KG1 (cell line): ENCODE results near the gene ACTR3C.
"Not testable (repeated sequence)": the region's sequence is repeated elsewhere in the genome, so short reads cannot be mapped to it uniquely, and the experiment has no call there.

ENCODE experiments used
- DNase-seq: peaks from one replicate; lab custom pipeline; 2025; lab: John Stamatoyannopoulos, UW

The ACTR3C gene

DNA sequence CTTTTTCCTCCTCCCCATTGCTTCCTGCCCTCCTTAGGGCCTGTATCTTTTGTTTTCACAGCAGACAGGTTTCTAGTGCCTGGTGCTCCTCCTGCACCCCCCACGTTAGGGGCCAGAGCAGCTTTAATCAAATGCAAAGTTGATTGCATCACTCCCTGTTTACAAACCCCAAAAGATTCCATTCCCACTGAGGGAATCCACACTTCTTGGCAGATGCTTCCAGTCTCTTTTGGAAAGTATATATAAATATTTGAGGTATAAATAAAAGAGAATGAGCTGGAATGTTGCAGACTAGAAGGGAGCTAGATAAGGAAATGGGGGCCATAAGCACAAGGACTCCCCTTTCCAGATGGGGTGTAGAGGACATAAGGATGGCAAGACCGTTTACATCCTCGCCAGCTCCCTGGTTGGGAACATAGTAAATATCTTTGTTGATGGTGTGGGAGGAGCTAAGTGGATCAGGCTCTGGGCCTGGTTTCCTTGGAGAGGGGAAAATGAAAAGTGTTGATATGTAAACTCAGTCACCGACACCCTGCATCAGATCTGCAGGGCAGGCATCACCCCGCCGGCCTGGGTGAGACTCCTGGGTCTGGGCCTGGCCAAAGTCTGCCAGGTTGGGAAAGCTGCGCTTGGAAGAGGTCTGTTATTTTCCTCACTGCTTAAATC, 11.9 kb upstream of the ACTR3C start:
- DNase-seq = no peak

- no peak for DNase-seq
Observed at GRCh38 chr7:150334108-150334507, 10.8 kb upstream of the ACTR3C start.

DNA sequence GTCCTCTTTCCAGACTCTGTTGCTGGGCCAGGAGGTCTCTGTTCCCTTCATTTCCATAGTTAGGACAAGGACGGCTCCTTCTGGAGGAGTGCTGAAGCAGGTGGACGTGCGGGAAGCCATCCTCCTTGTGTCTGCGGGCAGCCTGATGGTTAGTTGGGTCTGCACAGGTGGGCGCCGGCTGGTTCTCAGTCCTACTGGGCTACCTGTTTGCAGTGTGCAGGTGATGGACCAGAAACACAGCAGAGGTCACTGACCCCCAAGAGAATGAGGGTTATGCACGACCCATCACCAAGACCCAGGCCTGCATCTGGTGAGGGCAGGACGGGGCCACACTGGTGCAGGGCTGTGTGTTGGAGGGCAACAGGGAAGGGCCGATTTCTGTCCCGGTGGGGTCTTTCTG, 10.3 kb upstream of the ACTR3C start:
- DNase-seq = no peak

DNA sequence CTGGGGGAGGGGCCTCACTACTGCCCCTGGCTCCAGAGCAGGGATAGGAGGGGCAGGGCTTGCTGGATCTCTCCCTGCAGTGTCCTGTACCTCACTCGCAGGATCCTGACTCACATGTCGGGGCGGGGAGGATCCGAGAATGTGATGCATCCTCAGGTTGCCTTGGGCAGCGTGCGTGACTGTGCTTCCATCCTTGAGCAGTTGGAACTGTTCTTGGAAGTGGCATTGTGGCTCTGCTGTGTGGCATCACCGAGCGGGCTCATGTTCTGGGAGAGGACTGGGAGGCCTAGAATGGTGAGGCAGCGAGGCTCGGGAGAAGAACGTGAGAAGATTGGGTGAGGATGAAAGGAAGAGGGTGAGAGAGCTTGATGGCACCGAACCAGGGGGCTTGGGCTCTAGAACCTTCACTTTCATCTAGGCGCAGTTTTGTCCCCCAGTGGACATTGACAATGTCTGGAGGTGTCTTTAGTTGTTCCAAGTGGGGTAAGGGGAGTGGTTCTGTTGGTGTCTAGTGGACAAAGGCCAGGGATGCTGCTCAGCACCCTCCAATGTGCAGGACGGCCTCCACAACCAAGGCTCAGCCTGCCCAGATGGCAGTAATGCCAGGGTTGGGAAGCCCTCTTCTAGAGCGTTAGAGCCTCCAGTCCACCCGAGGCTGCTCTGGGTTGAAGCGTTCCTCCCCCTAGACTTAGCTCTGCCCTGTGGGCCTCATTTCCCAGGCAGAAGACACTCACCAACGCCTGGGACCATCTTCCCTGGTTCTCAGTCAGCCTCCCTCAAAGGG, 9.7 kb upstream of the ACTR3C start:
- DNase-seq = no peak

DNA sequence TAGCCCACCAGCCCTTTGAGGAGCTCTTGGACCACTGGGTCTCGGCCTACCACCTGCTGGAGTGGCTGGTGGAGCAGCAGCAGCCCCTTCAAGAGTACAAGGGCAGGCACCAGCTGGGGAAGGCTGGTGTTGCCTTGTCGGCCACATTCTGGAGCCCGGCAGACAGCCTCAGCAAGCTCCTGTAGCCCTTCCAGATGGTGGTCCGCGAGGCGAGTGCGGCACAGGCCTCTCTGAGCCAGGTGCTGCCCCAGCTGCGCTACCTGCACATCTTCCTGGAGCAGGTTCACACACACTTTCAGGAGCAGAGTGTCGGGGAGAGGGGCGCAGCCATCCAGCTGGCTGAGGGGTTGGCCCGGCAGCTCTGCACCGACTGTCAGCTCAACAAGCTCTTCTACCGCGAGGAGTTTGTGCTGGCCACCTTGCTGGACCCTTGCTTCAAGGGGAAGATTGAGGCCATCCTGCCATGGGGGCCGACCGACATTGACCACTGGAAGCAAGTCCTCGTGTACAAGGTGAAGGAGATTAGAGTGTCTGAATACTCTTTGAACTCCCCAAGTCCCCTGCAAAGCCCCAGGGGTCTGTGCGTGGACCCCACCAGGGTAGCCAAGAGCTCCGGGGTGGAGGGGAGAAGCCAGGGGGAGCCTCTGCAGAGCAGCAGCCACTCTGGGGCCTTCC, 7.0 kb upstream of the ACTR3C start:
- no peak for DNase-seq

DNA sequence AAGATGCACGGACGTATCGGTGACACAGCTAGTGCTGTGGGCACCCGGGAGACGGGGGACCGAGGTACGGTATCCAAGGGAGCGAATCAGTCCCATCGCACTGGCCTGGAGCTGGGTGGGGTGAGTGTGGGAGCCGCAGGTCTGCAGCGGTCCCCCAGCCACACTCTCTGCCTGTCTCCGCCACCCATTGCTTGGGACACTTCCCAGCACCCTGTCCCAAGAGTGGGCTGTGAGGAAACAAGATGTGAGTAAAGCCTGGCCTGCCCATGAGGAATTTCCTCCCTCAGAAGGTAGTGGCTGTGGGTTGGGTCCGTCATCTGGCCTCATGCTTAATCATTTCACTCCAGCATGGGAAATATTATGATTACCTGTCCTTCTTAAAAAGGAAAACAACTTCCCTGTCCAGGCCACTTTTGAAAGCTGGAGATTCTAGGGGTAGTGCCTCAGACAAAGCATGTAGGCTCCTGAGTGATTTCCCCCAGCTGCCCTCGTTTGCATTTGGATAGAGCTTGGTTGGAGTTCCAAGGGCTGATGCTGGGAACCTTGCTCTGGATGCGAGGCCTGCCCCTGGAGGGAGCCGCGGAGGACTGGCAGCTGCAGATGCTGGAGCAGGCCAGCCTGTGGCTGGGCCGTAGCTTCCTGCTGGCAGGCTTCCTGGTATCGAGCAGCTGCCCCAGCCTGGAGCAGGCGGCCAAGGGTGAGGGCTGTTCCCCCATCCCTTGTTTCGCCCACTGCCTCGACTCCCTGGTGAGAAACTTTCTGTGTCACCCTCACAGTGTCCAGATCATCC, 6.2 kb upstream of the ACTR3C start:
- DNase-seq = no peak

DNA sequence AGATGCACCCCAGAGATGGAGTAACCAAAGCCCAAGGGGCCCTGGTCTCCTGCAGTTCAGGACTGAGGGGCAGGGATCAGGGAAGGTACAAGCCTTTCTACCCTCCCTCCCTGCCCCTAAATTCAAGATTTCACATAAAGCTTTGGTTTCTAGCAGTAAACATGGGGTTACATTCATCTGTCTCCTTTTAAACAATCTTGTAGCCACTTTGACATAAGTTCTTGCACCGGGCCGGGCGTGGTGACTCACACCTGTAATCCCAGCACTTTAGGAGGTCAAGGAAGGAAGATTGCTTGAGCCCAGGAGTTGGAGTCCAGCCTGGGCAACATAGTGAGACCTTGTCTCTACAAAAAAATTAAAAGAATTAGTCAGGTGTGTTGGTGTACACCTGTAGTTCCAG, 4.0 kb upstream of the ACTR3C start:
- DNase-seq = no peak

DNA sequence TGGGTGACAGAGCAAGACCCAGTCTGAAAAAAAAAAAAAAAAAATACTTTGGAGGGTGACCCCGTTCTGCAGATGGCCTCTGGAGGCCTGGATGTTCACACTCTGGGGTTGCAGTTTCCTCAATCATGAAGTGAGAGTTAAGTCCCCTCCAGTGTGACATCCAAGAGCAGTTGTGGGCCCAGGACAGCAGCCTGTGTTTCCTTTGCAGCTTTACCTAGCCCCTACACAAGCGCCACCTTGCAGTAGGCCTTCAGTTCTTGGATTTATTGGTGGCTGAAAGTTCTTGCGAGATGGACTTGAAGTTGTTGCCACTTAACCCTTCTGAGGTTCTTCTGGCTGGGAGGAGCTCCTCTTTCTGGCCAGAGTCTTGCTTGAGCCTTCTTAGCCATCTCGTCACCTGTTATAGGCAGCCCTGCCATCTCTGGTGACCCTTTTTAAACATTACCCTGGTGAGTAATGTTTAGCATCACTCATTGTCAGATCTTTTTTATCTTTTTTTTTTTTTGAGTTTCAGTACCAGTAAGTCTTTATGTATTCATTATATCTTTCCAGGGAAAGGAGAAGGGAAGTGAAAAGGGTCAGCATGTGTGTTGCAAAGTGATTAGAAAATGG, 3.4 kb upstream of the ACTR3C start:
- no peak for DNase-seq

GRCh38 chr7:150325901-150326300, 2.6 kb upstream of the ACTR3C start:
- DNase-seq = no peak

GRCh38 chr7:150325110-150325611, 1.8 kb upstream of the ACTR3C start:
- no peak for DNase-seq

GRCh38 chr7:150324373-150324961, 1.1 kb upstream of the ACTR3C start:
- no peak for DNase-seq

DNA sequence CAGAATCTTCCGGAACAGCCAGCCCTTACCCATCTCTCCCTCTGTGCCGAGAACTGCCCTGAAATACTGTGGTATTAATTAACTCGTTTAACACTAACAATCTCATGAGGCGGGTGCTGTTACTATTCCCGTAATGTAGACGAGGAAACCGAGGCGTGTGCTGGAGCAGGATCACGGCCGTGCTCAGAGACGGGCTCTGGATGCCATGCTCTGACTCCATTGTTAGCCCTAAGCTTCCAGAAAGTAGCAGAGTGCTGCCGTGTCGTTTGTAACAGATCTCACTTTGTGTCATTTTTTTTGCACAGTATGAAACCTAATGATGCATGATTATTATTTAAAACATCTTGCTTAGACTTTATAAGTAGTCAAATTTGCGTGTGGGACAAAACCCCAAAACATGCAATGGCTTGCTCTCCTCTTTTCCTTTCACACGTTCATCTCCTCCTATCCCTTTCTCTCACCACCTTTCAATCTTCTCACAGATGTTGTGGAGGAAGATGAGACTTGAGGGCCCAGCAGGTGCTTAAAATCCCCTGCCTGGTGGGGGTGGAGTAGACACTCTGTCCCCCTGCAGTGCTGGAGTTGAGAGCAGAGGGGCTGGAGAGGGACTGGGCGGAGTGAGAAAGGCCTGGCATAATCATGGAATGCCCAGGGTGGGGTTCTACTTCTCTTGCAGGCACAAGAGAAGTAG, 482 bp upstream of the ACTR3C start:
- DNase-seq = no peak

DNA sequence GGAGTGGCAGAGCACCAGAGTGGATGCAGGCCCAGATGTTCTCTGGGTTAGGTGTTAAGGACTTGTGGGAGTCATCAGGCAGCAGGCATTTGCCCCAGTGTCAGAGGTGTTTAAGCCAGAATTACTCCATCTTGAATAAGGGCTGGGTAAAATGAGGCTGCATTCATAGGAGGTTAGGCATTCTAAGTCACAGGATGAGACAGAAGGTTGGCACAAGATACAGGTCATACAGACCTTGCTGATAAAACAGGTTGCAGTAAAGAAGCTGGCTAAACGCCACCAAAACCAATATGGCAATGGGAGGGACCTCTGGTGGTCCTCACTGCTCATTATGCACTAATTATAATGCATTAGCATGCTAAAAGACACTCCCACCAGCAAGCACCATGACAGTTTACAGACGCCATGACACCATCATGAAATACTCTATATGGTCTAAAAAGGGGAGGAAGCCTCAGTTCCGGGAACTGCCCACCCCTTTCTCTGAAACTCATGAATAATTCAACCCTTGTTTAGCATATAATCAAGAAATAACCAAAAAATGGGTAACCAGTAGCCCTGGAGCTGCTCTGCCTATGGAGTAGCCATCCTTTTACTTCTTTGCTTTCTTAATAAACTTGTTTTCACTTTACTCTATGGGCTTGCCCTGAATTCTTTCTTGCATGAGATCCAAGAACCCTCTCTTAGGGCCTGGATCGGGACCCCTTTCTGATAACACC, 1.1 kb downstream of the ACTR3C start:
- DNase-seq = no peak

GRCh38 chr7:150321788-150322113, 1.6 kb downstream of the ACTR3C start:
- DNase-seq = no peak

DNA sequence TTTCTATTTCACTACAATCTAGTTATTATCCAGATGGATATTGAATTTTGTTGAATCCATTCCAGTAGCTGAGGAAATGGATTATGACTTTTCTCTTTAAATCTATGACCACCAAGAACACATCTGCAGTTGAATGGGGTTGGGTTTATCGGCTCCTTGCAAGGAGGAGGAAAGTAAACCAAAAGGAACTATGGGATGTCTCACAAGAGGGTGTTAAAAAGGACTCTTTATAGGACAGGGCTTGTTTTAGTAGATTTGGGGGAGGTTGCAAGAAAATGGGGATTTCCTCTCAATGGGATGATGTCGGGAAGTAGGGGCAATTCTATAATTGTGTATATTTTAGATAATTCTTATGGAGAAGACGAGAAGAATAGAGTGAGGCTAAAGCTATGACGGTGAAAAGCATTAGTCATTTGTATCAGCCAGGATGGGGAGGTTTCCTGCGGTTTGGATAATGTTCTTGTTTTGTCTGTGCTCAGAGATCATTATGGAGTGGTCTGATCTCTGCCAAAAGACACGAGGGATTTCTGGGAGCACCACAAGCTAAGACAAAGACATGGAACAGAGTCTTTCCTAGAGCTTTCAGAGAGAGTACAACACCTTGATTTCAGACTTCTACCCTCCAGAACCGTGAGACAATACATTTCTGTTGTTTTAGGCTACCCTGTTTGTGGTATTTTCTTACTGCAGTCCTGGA, 5.4 kb downstream of the ACTR3C start:
- no peak for DNase-seq

GRCh38 chr7:150316987-150317386, 6.4 kb downstream of the ACTR3C start:
- not testable (repeated sequence) for DNase-seq

- DNase-seq = no peak
Observed at GRCh38 chr7:150314639-150315239, 8.6 kb downstream of the ACTR3C start.

DNA sequence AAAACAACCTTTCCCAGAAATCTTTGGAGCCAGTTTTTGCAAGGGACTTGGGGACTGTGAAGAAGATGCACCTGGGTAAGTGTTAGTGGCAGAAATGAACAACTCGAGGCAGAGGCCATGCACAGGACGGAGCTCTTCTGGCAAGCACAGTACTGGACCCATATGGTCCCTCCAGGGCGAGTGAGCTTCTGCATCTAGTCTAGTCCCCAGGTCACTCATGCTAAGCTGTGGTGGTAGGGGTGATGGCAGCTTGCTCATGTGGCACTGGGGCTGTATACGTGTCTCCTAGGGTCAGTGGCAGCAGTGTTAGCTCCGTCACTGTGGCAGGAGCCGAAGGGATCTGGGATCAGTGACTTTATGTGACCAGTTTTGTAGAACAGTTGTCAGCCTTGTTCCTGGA, 9.5 kb downstream of the ACTR3C start:
- DNase-seq = no peak

GRCh38 chr7:150313367-150313809, 10.0 kb downstream of the ACTR3C start:
- DNase-seq = no peak
